Esophagus squamous epithelium (tissue), 5 donors: Measurements from ENCODE around the gene RNF207. TPM values are rescaled to one million over a fixed set of nuclear protein-coding genes. Genes with fewer than 3 reads are reported as not detected.

Source experiments
- DNase-seq: peaks from one replicate; lab custom pipeline; 2025; lab: John Stamatoyannopoulos, UW
- H3K27ac ChIP-seq, 4 donors: fragments of 200-600 bp; sonication (generic); one replicate each; pipeline ENCODE4 v1.5.1; 2016 to 2019; ENCODE audit warnings: mild to moderate bottlenecking in 1 of 4
- H3K27me3 ChIP-seq, 4 donors: fragments of 200-600 bp; sonication (generic); 1 replicate in 3 of 4; 2 replicates in 1 of 4; pipeline versions ENCODE4 v1.5.1 to v1.6.0; 2017 to 2021; ENCODE audit warnings: antibody characterized with exemption in 1 of 4
- H3K36me3 ChIP-seq, 3 donors: fragments of 200-600 bp; sonication (generic); one replicate each; pipeline ENCODE4 v1.5.1; 2016 to 2019
- H3K4me1 ChIP-seq, 3 donors: fragments of 200-600 bp; sonication (generic); one replicate each; pipeline ENCODE4 v1.5.1; 2017 to 2019
- H3K4me3 ChIP-seq, 4 donors: fragments of 200-600 bp; sonication (generic); 1 replicate in 3 of 4; 2 replicates in 1 of 4; pipeline ENCODE4 v1.5.1; 2016 to 2019; ENCODE audit warnings: mild to moderate bottlenecking in 2 of 4, moderate library complexity in 1 of 4
- H3K9me3 ChIP-seq, 3 donors: fragments of 200-600 bp; sonication (generic); one replicate each; pipeline ENCODE4 v1.5.1; 2016 to 2019
- CTCF ChIP-seq, 6 experiments: fragments of 450-650 bp in 4 of 6; fragments of 200-600 bp in 2 of 6; sonication (generic) in 2 of 6; IDR thresholded peaks; one replicate each; pipeline ENCODE4 v1.5.1; 2016 to 2019; ENCODE audit warnings: antibody characterized with exemption in 6 of 6, mild to moderate bottlenecking in 4 of 6, moderate library complexity in 4 of 6
- POLR2A ChIP-seq, 4 donors: fragments of 450-650 bp; IDR thresholded peaks; one replicate each; pipeline ENCODE4 v1.6.1; 2017; ENCODE audit warnings: antibody characterized with exemption in 4 of 4, mild to moderate bottlenecking in 4 of 4, moderate library complexity in 3 of 4
- WGBS, 2 donors: methylation state at CpG; one replicate each; pipeline ENCODE4 v1.1.5; 2018; 5-methylcytosine and 5-hydroxymethylcytosine counted together
- intact Hi-C: fragments of 100-400 bp; cut with DNase I; formaldehyde crosslinking; loops from one replicate; pipeline ENCODE4 v1.15.0; 2022
- total RNA-seq, 4 donors: library from RNA; depleted of rRNA; stranded (reverse); fragments of >200 nt; gene quantifications; one replicate each; pipeline ENCODE4 v1.1.0, GENCODE V29; 2016
- donor health status: DM: yes; HTN: yes; CAD: no.

Gene RNF207
- total RNA-seq, 4 donors from 2014 or later = 6.6 to 43.3 (median 23.3) TPM

GRCh38 chr1:6165441-6165985 lies 40.4 kb upstream of the RNF207 start:
- Histone ChIP-seq H3K27me3 (peaks cover 0 to 99% (median 4%) of the 10 kb centered on the region in 4 donors), H3K9me3 (no peaks in the 10 kb centered on the region), H3K27ac (no peak overlapping the region), H3K4me3 (no peak overlapping the region), H3K4me1 (peaks cover 0 to 5% (median 0%) of the 10 kb centered on the region in 3 donors), H3K36me3 (no peaks in the 10 kb centered on the region)
- no peak for DNase-seq
- TF ChIP-seq POLR2A (IDR thresholded peaks at IDR 0.05) (no peak), CTCF (IDR thresholded peaks at IDR 0.05) (no peak)
- WGBS, 2 donors = 80 to 90% methylated on average over 2 of the region's 12 CpGs
- intact Hi-C loops = no loop called here

- intact Hi-C loops = no loop called here
- no peak overlapping the region for H3K4me3 ChIP-seq
- no peaks in the 10 kb centered on the region for H3K36me3 ChIP-seq
- DNase-seq = no peak
- WGBS, 2 donors = 46 to 83% methylated on average over 2 to 4 of the region's 10 CpGs
- no peaks in the 10 kb centered on the region for H3K9me3 ChIP-seq
- H3K27ac ChIP-seq = no peak overlapping the region
- TF ChIP-seq CTCF (IDR thresholded peaks at IDR 0.05) = no peak
- no peak for TF ChIP-seq POLR2A (IDR thresholded peaks at IDR 0.05)
- peaks cover 0 to 99% (median 1%) of the 10 kb centered on the region in 4 donors for H3K27me3 ChIP-seq
- H3K4me1 ChIP-seq = peaks cover 0 to 9% (median 0%) of the 10 kb centered on the region in 3 donors
Observed at GRCh38 chr1:6166221-6166620, 39.7 kb upstream of the RNF207 start.

- H3K4me3 ChIP-seq = no peak overlapping the region
- no peak for DNase-seq
- peaks cover 0 to 5% (median 0%) of the 10 kb centered on the region in 3 donors for H3K4me1 ChIP-seq
- WGBS, 2 donors = 56 to 66% methylated on average over 5 to 7 of the region's 19 CpGs
- H3K27ac ChIP-seq = no peak overlapping the region
- peaks cover 0 to 99% (median 0%) of the 10 kb centered on the region in 4 donors for H3K27me3 ChIP-seq
- H3K36me3 ChIP-seq = no peaks in the 10 kb centered on the region
- no peak for TF ChIP-seq CTCF (IDR thresholded peaks at IDR 0.05)
- no peak for TF ChIP-seq POLR2A (IDR thresholded peaks at IDR 0.05)
- intact Hi-C loops = no loop called here
- H3K9me3 ChIP-seq = no peaks in the 10 kb centered on the region
Observed at GRCh38 chr1:6166655-6167390, 39.1 kb upstream of the RNF207 start.

- H3K4me1 ChIP-seq = peaks cover 0 to 5% (median 0%) of the 10 kb centered on the region in 3 donors
- H3K27ac ChIP-seq = no peak overlapping the region
- peaks cover 0 to 99% (median 0%) of the 10 kb centered on the region in 4 donors for H3K27me3 ChIP-seq
- no peak for TF ChIP-seq CTCF (IDR thresholded peaks at IDR 0.05)
- no peaks in the 10 kb centered on the region for H3K9me3 ChIP-seq
- DNase-seq = no peak
- no peak overlapping the region for H3K4me3 ChIP-seq
- 70% methylated on average over 30 to 32 of the region's 34 CpGs for WGBS, 2 donors
- H3K36me3 ChIP-seq = no peaks in the 10 kb centered on the region
- intact Hi-C loops = no loop called here
Observed at GRCh38 chr1:6167391-6168303, 38.3 kb upstream of the RNF207 start.
